Progenitor cell of endocrine pancreas (in vitro differentiated cells): ENCODE results near the gene CISTR. TPM values are rescaled to one million over a fixed set of nuclear protein-coding genes. Genes with fewer than 3 reads are reported as not detected.
A peak's percentile ranks its signal among the peaks of the same experiment; 100 is the strongest.

Experiments
- DNase-seq: peaks from one replicate; pipeline ENCODE4 v3.0.0; 2021; ENCODE audit warnings: low spot score; ENCODE audit not compliant: unreplicated experiment
- H3K27ac Mint-ChIP-seq: 2 replicates; pipeline ENCODE4 v1.8.0; 2021; ENCODE audit warnings: mild to moderate bottlenecking, moderate library complexity, mixed read lengths
- H3K27me3 Mint-ChIP-seq: 2 replicates; pipeline ENCODE4 v1.8.0; 2021; ENCODE audit warnings: mixed read lengths
- H3K36me3 Mint-ChIP-seq: 2 replicates; pipeline ENCODE4 v1.8.0; 2022; ENCODE audit warnings: mixed read lengths; ENCODE audit not compliant: insufficient read depth
- H3K4me1 Mint-ChIP-seq: 2 replicates; pipeline ENCODE4 v1.8.0; 2021; ENCODE audit warnings: low read depth, mixed read lengths
- H3K4me3 Mint-ChIP-seq: 2 replicates; pipeline ENCODE4 v1.8.0; 2021; ENCODE audit warnings: low read depth, mild to moderate bottlenecking, moderate library complexity, mixed read lengths
- H3K9me3 Mint-ChIP-seq: 2 replicates; pipeline ENCODE4 v1.8.0; 2021; ENCODE audit warnings: low read depth, mixed read lengths
- long read RNA-seq: library from polyadenylated mRNA; unstranded; transcript quantifications from one replicate; pipeline ENCODE4 v2.0.0, GENCODE V29; 2020
- total RNA-seq: library from RNA; stranded (reverse); gene quantifications from 2 replicates; pipeline ENCODE4 v1.2.1, GENCODE V29; 2021
- TF ChIP-seq, protein P1 (sequence below): fragments of 200-600 bp; sonication (generic); IDR thresholded peaks from one replicate; pipeline ENCODE4 v1.5.0; 2021; ENCODE audit warnings: antibody characterized with exemption, mild to moderate bottlenecking; ENCODE audit not compliant: unreplicated experiment

CISTR gene
- total RNA-seq, result 0.58 TPM in 1 of 2 replicates, not detected in the other
- long read RNA-seq, result 0 reads

DNA sequence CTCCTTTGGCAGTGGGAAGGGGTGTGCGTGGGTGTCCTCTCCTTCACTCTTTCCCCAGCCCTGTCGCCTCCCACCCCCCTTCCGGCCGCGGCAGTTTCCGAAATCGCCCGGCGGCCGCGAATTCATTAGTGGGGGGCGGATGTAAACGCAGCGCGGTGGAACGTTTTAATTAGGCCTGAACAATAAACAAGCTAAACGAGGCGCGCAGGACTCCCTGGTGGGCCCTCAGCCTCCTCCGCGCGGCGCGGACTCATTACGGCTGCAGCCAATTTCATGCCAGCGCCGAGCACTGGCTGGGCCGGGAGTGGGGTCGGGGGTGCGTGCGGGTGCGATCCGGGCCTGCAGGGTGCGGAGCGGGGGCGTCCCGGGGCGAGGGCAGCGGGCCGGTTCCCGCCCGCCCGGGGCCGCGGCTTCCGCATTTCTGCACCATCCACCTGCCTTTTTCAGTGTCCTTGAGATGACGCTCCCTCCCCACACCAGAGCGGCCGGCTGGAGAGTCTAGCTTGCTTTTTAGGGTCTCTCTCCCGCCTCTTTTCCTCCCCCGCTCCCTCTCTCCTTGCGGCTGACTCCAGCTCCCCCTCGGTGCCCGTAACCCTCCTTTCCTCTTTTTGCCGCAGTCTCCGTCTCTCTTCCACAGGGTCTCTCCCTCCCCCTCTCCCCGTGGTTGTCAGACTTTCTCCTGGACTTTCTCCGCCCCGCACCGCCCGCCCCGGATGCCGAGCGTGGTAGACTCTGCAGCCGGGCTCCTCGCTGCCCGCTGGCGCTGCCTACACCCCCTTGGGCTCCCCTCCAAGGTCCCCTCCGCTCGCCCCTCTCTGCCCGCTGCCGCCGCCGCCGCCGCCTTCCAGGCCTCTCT lies at the start of gene CISTR:
TSS of gene CISTR (minus strand) at position 644 of the 856 bp plus-strand sequence.
- TF ChIP-seq, protein P1, sequence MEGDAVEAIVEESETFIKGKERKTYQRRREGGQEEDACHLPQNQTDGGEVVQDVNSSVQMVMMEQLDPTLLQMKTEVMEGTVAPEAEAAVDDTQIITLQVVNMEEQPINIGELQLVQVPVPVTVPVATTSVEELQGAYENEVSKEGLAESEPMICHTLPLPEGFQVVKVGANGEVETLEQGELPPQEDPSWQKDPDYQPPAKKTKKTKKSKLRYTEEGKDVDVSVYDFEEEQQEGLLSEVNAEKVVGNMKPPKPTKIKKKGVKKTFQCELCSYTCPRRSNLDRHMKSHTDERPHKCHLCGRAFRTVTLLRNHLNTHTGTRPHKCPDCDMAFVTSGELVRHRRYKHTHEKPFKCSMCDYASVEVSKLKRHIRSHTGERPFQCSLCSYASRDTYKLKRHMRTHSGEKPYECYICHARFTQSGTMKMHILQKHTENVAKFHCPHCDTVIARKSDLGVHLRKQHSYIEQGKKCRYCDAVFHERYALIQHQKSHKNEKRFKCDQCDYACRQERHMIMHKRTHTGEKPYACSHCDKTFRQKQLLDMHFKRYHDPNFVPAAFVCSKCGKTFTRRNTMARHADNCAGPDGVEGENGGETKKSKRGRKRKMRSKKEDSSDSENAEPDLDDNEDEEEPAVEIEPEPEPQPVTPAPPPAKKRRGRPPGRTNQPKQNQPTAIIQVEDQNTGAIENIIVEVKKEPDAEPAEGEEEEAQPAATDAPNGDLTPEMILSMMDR, result no peak
- peaks cover 3% of the 10 kb centered on the region for H3K27me3 Mint-ChIP-seq

DNA sequence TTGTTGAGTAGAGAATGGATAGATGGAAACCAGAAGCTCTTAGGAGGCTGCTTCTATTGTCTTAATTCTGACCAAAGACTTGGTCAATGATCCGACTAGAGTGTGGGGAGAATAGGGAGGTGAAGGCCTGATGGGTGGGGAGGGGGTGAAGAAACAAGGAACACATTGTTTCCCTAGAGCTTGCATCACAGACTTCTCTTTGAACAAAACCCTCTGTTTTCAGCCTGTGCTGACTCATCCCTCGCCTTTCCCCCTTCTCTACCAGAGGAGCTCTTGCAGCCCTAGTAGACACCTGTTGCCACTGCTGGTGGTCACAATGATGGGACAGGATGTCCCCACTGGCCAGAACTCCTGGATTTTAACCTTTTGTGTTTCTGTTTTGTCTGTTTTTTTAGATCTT lies 46.8 kb upstream of the CISTR start:
- H3K4me1 Mint-ChIP-seq, result peaks cover 7% of the 10 kb centered on the region
- TF ChIP-seq, protein P1, result no peak
- H3K4me3 Mint-ChIP-seq, result no peak overlapping the region
- H3K27me3 Mint-ChIP-seq, result peaks cover 51% of the 10 kb centered on the region
- H3K9me3 Mint-ChIP-seq, result no peaks in the 10 kb centered on the region
- no peak for DNase-seq
- no peaks in the 10 kb centered on the region for H3K36me3 Mint-ChIP-seq
- H3K27ac Mint-ChIP-seq, result no peak overlapping the region

More for the DNA sequence above, at the start of gene CISTR:
- Mint-ChIP-seq H3K27ac (no peak within 1 kb of the TSS), H3K4me1 (peaks cover 15% of the 10 kb centered on the region), H3K9me3 (no peaks in the 10 kb centered on the region), H3K36me3 (no peaks in the 10 kb centered on the region), H3K4me3 (no peak within 1 kb of the TSS)
- no peak for DNase-seq

DNA sequence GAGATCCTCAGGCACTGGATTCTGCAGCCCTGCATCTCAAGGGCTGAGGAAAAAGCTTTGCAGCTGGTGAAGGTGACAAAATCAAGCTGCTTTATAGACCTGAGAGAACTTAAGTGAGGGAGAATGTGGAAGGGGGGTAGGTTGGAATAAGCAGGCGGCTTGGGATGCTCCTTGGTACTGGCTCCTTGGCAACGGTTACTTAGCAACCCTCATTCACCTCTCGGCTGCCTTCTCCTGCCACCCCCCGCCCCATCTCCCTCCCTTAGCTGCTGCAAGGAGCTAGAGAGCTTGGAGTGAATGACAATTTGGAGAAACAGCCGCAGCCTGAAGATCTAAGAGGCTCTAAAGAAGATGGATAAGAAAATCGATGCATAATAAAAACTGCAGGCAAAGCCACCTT lies 44.1 kb upstream of the CISTR start:
- H3K4me1 Mint-ChIP-seq, result peaks cover 7% of the 10 kb centered on the region
- no peak for DNase-seq
- H3K27ac Mint-ChIP-seq, result no peak overlapping the region
- H3K9me3 Mint-ChIP-seq, result no peaks in the 10 kb centered on the region
- no peak overlapping the region for H3K4me3 Mint-ChIP-seq
- peaks cover 34% of the 10 kb centered on the region for H3K27me3 Mint-ChIP-seq
- no peaks in the 10 kb centered on the region for H3K36me3 Mint-ChIP-seq
- TF ChIP-seq, protein P1, result no peak

DNA sequence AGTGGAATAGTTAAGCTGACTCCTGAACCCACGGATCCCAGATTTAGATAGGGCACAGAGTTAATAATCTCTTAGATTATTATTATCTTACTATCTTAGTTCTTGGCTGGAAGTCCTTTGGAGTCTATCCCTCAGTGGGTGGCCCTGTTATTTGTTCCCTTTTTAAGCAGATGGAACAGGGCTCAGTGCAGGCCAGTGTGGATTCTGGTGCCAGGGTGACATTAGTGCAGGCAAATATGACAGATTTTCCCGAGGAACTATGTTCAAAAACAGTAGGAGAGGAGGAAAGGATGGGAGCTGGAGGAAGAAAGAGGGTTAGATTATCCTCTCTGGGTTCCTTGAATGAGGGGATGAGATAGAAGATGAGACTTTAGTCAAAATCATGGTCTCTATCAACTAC lies 41.4 kb upstream of the CISTR start:
- TF ChIP-seq, protein P1, result no peak
- no peak overlapping the region for H3K27ac Mint-ChIP-seq

DNA sequence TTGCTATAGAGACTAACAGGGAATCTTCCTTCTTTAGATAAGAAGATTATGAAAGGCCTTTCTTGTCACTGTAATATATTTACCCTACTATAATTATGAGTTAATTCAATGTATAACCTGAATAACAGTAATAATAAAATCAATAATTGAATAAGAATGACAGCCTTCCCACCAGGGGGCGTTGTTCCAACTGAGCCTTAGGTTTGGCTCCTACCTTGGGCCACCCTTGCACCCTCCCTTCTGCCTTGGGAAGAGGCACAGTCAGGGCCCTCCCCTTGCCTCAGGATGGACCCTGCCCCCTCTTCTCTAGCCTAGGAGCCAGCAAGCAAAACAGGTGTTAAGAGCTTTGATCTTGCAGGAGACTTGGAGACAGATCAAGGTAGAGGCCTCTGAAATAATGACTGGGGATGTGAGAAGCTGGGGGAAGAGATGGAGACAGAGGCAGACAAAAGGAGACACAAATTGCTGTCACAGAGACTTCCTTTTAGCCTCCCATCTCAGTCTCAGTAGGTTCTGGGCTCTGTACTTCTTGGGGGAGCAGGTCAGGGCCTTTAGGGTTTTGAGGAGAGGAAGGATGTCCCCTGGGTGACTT lies 40.1 kb upstream of the CISTR start:
- DNase-seq, result no peak
- Mint-ChIP-seq H3K27me3 (peaks cover 36% of the 10 kb centered on the region), H3K4me1 (no peaks in the 10 kb centered on the region), H3K9me3 (no peaks in the 10 kb centered on the region), H3K36me3 (no peaks in the 10 kb centered on the region), H3K27ac (no peak overlapping the region), H3K4me3 (no peak overlapping the region)
- TF ChIP-seq, protein P1, result peak; percentile 66

More for the DNA sequence above, 41.4 kb upstream of the CISTR start:
- Mint-ChIP-seq H3K36me3 (no peaks in the 10 kb centered on the region), H3K4me3 (no peak overlapping the region), H3K27me3 (peaks cover 36% of the 10 kb centered on the region), H3K4me1 (peaks cover 4% of the 10 kb centered on the region), H3K9me3 (no peaks in the 10 kb centered on the region)
- no peak for DNase-seq
